Mucosa of stomach (tissue), 1 donor: ENCODE data around the gene SBNO1.
A peak's percentile ranks its signal among the peaks of the same experiment; 100 is the strongest.
"Not testable (repeated sequence)": the region's sequence is repeated elsewhere in the genome, so short reads cannot be mapped to it uniquely, and the experiment has no call there.

Experiments used
- H3K27me3 ChIP-seq: one replicate; pipeline ENCODE4 v1.7.0; 2013; ENCODE audit warnings: mild to moderate bottlenecking, low read length; ENCODE audit not compliant: control insufficient read depth, insufficient read depth
- H3K36me3 ChIP-seq: one replicate; pipeline ENCODE4 v1.7.0; 2013; ENCODE audit warnings: low read length; ENCODE audit not compliant: control insufficient read depth, insufficient read depth
- H3K4me1 ChIP-seq: one replicate; pipeline ENCODE4 v1.7.0; 2013; ENCODE audit warnings: mild to moderate bottlenecking, low read length; ENCODE audit not compliant: control insufficient read depth, insufficient read depth
- H3K4me3 ChIP-seq: one replicate; pipeline ENCODE4 v1.7.0; 2013; ENCODE audit warnings: low read length
- H3K9ac ChIP-seq: one replicate; pipeline ENCODE4 v1.7.0; 2013; ENCODE audit warnings: mild to moderate bottlenecking, low read length, moderate library complexity
- H3K9me3 ChIP-seq: one replicate; pipeline ENCODE4 v1.7.0; 2013; ENCODE audit warnings: mild to moderate bottlenecking, low read length, moderate library complexity; ENCODE audit not compliant: control insufficient read depth
- donor health status: Pancreatic carcinoma.

SBNO1 gene

GRCh38 chr12:123265851-123266678, 98.6 kb downstream of the SBNO1 start:
- Histone ChIP-seq H3K9me3 (peaks cover 5% of the 10 kb centered on the region), H3K36me3 (no peaks in the 10 kb centered on the region)

DNA sequence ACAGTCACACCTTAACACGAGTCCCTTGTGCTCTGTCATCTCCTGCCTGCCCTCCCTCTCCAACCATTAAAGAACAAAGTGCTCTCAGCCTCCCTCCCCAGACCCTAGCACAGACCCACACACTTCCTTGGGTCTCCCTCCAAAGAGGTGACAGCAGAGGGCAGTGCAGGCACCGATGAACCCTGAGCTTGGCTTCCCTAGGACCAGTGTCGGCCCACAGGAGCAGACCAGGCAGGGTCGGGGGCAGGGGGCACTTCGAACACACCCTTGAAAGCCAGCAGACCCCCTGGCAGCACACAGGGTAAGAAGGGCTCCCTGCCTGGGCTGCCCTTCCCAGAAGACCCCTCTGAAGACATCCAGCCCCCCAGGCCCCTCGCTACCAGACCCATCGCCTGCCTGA, 100.0 kb downstream of the SBNO1 start:
- Histone ChIP-seq H3K4me3 (no peak overlapping the region), H3K27me3 (no peaks in the 10 kb centered on the region), H3K9me3 (peaks cover 5% of the 10 kb centered on the region), H3K9ac (no peak overlapping the region), H3K36me3 (no peaks in the 10 kb centered on the region), H3K4me1 (peaks cover 15% of the 10 kb centered on the region)

More at GRCh38 chr12:123265851-123266678, 98.6 kb downstream of the SBNO1 start:
- Histone ChIP-seq H3K9ac (no peak overlapping the region), H3K4me1 (peaks cover 25% of the 10 kb centered on the region), H3K4me3 (no peak overlapping the region), H3K27me3 (no peaks in the 10 kb centered on the region)

DNA sequence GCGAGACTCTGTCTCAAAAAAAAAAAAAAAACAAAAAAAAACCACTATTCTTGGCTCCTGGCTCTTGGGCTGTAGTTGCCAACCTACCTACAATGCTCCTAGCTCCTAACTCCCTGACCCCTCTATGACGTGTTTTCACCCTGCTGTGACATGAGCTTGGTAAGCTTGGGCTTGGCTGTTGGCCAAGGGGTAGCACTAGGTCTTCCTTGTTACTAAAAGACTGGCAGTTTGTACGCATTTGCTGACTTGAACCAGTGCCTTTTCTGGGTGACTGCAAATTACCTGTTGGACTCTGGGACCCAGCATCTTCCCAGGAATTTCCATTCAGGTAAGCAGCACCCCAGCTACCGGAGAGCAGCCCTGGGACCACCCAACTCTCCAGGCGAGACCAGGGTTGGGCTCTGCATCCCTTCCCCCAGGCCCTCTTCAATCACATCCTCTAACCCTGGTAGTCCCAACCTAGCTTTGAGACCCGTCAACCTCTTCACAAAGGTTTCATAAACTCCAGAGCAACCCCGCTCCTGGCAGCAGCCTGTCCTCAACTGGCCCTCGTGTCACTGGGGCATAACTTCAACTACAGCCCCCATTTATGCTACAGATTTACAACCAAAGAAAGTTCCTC, 101.3 kb downstream of the SBNO1 start:
- H3K4me1 ChIP-seq: peaks cover 14% of the 10 kb centered on the region
- peaks cover 5% of the 10 kb centered on the region for H3K9me3 ChIP-seq
- no peak overlapping the region for H3K4me3 ChIP-seq
- H3K27me3 ChIP-seq: no peaks in the 10 kb centered on the region
- no peaks in the 10 kb centered on the region for H3K36me3 ChIP-seq
- no peak overlapping the region for H3K9ac ChIP-seq

DNA sequence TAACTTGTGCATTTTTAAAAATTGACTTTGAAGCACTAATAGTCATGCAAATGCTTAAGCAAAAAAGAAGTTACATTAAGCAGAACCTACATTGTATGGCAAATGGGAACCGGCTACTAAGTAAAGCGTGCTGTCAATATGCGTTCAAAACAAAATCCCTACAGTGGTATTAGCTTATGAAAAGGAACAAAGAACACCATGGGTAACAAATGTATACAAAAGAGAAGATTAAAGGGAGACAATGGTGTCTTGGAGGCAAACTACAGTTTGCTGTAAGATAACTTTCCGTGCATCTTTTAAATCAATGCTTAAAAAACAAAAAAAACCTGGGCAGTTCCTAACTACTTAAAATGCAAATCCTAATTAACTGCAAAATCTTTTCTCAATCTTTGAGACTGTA, 103.5 kb downstream of the SBNO1 start:
- Histone ChIP-seq H3K36me3 (no peaks in the 10 kb centered on the region), H3K4me3 (no peak overlapping the region), H3K27me3 (no peaks in the 10 kb centered on the region), H3K9me3 (peaks cover 5% of the 10 kb centered on the region), H3K9ac (no peak overlapping the region), H3K4me1 (peaks cover 9% of the 10 kb centered on the region)

- Histone ChIP-seq H3K9me3 (peaks cover 5% of the 10 kb centered on the region), H3K4me3 (no peak overlapping the region), H3K27me3 (no peaks in the 10 kb centered on the region), H3K36me3 (peaks cover under 1% of the 10 kb centered on the region), H3K9ac (no peak overlapping the region), H3K4me1 (peaks cover 9% of the 10 kb centered on the region)
These were observed 104.6 kb downstream of the SBNO1 start for GRCh38 chr12:123260081-123260480.

- Histone ChIP-seq H3K4me3 (no peak overlapping the region), H3K9me3 (peaks cover 5% of the 10 kb centered on the region), H3K4me1 (peaks cover 18% of the 10 kb centered on the region), H3K9ac (no peak overlapping the region), H3K36me3 (peaks cover 11% of the 10 kb centered on the region), H3K27me3 (no peaks in the 10 kb centered on the region)
These were observed 106.1 kb downstream of the SBNO1 start for GRCh38 chr12:123258593-123258992.

GRCh38 chr12:123254853-123255446, 109.7 kb downstream of the SBNO1 start:
- H3K4me3 ChIP-seq: no peak overlapping the region
- H3K27me3 ChIP-seq: no peaks in the 10 kb centered on the region
- peaks cover 13% of the 10 kb centered on the region for H3K36me3 ChIP-seq
- peaks cover 42% of the 10 kb centered on the region for H3K4me1 ChIP-seq
- H3K9ac ChIP-seq: no peak overlapping the region
- H3K9me3 ChIP-seq: no peaks in the 10 kb centered on the region

GRCh38 chr12:123253641-123254459, 110.8 kb downstream of the SBNO1 start:
- no peaks in the 10 kb centered on the region for H3K9me3 ChIP-seq
- peaks cover 13% of the 10 kb centered on the region for H3K36me3 ChIP-seq
- no peaks in the 10 kb centered on the region for H3K27me3 ChIP-seq
- H3K4me3 ChIP-seq: no peak overlapping the region
- no peak overlapping the region for H3K9ac ChIP-seq
- H3K4me1 ChIP-seq: peaks cover 35% of the 10 kb centered on the region

- peaks cover 33% of the 10 kb centered on the region for H3K4me1 ChIP-seq
These were observed 112.3 kb downstream of the SBNO1 start for GRCh38 chr12:123252365-123252764.

DNA sequence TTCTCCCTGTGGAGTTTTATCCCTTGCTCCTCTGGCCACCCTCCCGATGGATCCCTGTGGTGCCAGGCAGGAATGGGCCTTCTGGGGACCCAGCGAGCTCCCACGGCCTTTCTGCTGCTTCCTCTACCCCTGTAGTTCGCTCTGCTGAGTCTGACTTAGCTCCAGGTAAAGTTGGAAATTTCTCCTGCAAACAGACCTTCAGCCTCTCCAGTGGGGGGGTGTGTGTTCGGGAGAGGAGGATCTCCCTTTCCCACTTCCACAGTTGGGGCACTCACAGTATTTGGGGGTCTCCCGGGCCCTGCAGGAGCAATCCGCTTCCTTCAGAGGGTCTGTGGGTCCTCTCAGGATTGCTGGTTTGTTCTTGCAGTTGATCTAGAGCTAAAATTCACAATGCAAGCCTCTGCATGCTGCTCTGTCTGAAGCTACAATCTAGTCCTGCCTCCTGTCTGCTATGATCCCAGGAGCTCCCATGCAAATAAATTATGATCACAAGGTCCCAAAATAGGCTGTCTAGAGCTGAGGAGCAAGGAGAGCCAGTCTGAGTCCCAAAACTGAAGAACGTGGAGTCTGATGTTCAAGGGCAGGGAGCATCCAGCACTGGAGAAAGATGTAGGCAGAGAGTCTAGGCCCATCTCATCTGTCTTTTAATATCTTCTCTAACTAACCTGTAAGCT, 113.1 kb downstream of the SBNO1 start:
- Histone ChIP-seq H3K4me3 (no peak overlapping the region), H3K9me3 (no peaks in the 10 kb centered on the region), H3K4me1 (peaks cover 33% of the 10 kb centered on the region), H3K36me3 (peaks cover 13% of the 10 kb centered on the region), H3K27me3 (no peaks in the 10 kb centered on the region), H3K9ac (peak overlapping the region; percentile 38)

More at GRCh38 chr12:123252365-123252764, 112.3 kb downstream of the SBNO1 start:
- H3K27me3 ChIP-seq, H3K4me3 ChIP-seq, H3K9ac ChIP-seq, H3K9me3 ChIP-seq: not testable (repeated sequence)
- H3K36me3 ChIP-seq: peaks cover 13% of the 10 kb centered on the region
